GM18508 (cell line): Measurements from ENCODE around the gene AK9.
A peak's percentile ranks its signal among the peaks of the same experiment; 100 is the strongest.
"Not testable (repeated sequence)": the region's sequence is repeated elsewhere in the genome, so short reads cannot be mapped to it uniquely, and the experiment has no call there.

Experiments
- ATAC-seq: cut with Tn5 transposase; IDR thresholded peaks from one replicate; pipeline ENCODE4 v1.9.1; 2021; ENCODE audit warnings: moderate number of reproducible peaks; ENCODE audit not compliant: insufficient read depth, unreplicated experiment

AK9 gene

GRCh38 chr6:109690737-109691621, at the start of gene AK9, which contains the start of gene FIG4:
AK9 (minus strand) TSS chr6:109691202; CDS start chr6:109675745, 15,457 bp downstream.
FIG4 (plus strand) TSS chr6:109691296; CDS start chr6:109691436, 140 bp downstream.
- ATAC-seq, result peak; percentile 90

DNA sequence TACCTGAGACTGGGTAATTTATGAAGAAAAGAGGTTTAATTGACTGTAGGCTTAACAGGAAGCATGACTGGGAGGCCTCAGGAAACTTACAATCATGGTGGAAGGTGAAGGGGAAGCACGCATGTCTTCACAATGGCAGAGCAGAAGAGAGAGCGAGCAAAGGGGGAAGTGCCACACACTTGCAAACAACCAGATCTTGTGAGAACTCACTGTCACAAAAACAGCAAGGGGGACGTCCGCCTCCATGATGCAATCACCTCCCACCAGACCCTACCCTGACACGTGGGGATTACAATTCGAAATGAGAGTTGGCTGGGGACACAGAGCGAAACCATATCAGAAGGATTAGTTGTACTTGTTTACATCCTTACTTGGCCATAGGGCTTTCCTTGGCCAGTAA, 49.8 kb upstream of the AK9 start:
- no peak for ATAC-seq

DNA sequence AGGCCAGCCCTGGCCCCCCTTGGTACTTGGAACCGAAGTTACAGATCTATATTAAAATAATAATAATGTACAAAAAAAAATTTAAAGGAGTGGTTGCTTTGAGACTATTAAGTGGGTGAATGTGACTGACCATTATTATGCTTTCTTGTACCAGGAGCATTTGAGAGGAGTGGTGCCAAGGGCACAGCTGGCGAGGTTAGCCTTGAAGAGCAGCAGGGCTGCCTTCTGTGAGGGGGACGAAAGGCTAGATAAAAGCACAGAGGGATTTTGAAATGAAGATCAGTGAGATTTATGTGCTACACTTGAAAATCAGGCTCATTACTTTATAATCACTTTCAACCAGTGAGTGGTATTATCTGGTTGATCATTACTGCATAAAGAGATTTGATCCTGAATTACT, 48.7 kb upstream of the AK9 start:
- no peak for ATAC-seq

DNA sequence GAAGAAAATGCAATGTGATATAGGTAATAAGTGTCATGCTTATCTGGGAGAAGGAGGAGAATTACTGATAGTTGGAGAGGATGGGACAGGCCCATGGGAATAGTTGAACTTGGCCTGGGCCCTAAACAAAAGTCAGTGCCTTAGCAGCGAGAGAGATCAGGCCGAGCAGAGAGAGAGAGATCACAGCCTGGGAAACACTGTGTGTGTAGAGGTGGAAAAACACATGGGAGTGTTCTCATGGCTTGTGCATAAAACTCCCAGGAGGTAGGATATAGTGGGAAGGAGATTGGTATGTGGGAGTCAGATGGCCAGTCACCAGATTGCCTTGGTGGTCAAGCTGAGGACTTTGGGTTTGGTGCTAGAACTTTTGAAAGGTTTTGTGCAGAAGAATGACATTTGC, 47.7 kb upstream of the AK9 start:
- ATAC-seq, result no peak

- ATAC-seq, result no peak
Observed at GRCh38 chr6:109738255-109738654, 47.3 kb upstream of the AK9 start.

DNA sequence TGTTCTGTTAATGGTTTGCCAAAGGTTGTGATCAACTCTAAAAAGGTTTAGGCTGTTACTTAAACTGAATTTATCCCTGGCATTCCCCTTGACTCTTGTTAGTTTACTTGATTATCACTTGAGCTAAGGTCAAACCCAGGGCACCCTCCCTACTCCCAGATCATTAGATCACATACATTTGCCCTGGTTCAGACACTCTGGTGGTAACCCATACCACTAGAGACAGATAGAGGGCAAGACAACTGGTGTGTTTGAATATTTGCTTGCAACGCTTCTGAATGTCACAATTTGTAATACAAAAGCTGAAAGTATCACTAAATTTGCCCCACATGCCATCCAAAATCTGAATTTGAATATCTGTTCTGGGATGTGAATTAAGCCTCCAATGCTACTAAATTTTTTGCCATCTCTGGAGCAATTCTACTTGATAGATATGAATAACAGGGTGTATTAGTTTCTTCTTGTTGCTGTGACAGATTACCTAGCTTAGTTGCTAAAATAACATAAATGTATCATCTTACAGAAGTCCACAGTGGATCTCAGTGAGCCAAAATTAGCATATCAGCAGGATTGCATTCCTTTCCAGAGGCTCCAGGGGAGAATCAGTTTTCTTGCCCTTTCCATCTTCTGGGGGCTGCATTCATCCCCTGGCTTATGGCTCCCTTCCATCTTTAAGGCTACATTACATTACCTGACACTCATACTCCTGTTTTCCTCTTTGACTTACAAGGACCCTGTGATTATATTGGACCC, 45.4 kb upstream of the AK9 start:
- ATAC-seq, result no peak

GRCh38 chr6:109725250-109725649, 34.2 kb upstream of the AK9 start:
- ATAC-seq, result not testable (repeated sequence)

DNA sequence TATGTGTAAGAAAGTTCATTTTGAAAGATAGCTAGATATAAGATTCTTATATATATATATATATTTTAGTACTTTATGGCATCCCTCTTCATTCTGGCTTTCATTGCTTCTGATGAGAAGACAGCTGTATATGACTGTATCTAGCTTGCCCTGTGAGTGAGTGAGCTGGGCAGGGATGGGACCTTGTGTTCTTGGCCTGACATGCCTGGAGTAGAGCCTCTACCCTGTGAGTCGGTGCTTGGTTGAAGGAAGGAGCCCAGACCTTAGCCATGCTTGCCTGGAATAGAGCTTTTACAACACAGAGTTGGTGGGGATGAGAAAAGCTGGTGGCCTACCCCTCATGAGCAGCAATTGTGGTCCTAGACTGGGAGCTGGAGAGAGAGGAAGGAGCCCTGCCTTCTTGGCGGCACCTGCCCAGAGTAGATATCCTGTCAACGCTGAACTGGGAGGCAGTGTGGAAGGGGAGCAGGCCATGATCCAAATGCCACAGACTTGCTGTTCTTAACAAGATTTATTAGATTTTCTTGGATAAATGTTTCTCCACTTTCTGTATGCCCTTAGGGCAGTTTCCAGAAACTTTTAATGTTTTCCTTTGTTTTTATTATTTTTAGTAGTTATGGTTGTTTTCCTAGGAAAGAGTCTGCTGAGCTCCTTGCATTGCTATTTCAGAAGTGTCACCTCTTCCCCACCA, 31.7 kb upstream of the AK9 start:
- no peak for ATAC-seq

GRCh38 chr6:109722011-109722410, 31.0 kb upstream of the AK9 start:
- no peak for ATAC-seq

GRCh38 chr6:109720311-109720710, 29.3 kb upstream of the AK9 start:
- ATAC-seq, result no peak

GRCh38 chr6:109718991-109719390, 28.0 kb upstream of the AK9 start:
- ATAC-seq, result no peak

DNA sequence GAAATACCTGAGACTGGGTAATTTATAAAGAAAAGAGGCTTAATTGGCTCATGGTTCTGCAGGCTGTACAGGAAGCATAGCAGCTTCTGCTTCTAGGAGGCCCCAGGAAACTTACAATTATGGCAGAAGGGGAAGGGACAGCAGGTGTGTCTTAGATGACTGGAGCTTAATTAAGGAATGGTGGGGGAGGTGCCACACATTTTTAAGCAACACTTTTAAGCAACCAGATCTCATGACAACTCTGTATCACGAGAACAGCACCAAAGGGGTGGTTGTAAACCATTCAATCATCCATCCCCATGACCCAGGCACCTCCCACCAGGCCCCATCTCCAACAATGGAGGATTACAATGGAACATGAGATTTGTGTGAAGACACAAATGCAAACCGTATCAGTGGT, 27.0 kb upstream of the AK9 start:
- no peak for ATAC-seq

DNA sequence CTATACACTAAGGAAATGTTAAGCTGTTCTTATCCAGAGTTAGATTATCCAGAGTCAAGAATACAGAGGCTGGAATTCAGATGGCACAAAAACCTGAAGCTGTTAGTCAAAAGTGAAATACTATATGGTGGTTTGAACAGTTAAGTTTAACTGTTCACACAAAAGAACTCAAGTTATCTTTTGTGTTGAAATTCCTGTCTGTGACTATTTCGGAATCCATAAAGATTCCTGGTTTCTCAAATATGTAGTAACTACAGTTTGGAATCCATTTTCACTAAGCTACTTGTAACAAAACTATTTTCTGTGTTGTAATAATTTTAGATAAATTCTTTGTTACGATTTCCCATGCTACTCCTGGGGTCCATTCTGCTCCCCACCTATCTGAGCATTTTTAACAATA, 24.6 kb upstream of the AK9 start:
- ATAC-seq, result no peak

GRCh38 chr6:109714611-109715010, 23.6 kb upstream of the AK9 start:
- no peak for ATAC-seq

DNA sequence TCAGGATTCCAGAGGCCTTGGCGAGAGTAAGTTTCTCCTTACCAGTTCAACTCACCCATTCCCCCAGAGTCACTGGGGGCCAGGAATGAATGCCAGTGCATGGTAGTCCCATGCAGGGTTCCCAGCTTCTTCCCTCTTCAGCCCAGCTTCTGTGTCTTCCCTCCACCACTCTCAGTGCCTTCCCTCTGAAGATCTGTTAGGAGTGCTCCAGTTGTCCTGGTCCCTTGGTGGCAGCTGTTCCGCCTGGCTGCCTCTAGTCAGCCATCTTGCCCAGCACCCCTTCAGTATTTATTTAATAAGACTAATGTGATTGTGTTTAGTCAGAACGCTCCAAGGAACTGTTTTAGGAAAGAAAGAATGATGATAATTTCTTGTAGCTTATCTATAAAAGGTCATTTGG, 23.2 kb upstream of the AK9 start:
- no peak for ATAC-seq

- ATAC-seq, result no peak
Observed at GRCh38 chr6:109713097-109713496, 22.1 kb upstream of the AK9 start.

GRCh38 chr6:109708099-109708498, 17.1 kb upstream of the AK9 start:
- ATAC-seq, result not testable (repeated sequence)

DNA sequence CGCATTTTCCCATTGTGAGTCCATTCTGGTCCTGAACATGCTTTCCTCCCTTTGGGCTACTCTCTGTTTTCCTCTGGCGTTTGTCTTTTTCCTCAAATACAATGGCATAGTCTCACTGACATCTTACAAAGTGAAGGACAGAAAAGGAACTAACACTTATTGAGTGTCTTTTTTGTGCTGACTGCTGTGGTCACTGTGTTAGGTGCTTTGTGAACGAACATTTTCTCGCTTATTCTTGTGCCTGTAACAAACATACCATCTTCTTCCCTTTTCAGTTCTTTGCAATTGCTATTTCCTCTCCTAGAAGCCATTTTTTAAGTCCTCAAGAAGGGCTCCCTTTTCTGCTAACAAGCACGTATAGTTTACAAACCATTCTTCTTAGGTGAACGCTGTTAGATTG, 15.5 kb upstream of the AK9 start:
- ATAC-seq, result no peak

- peak; percentile 67 for ATAC-seq
Observed at GRCh38 chr6:109705258-109705657, 14.3 kb upstream of the AK9 start.

DNA sequence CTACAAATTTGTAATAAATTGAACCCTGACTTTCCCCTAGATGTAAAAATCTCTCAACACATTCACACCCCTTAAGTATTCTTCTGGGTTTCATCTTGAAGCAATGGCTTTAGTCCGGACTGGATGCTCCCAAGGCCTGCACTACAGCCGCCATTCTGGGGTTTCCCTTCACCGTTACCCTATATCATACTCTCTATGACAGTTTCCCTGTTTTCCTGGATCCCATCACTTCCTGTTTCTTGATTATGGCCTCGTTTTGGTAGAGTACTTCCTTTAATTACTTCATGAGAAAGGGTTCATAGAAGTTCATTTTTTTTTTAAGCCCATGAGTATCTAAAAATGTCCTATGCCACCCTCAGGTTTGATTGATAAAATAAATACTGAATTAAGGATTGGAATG, 11.8 kb upstream of the AK9 start:
- ATAC-seq, result no peak

- ATAC-seq, result no peak
Observed at GRCh38 chr6:109701774-109702173, 10.8 kb upstream of the AK9 start.
